ENCODE measurements around the gene AFDN.

Gene AFDN

GRCh38 chr6:167800549-167800948 lies 26.2 kb upstream of the AFDN start:
- Histone ChIP-seq H3K9ac (ENCODE audit: low read depth, low read length) (no peak overlapping the region), H3K36me3 (ENCODE audit: insufficient read depth, low read length) (no peaks in the 10 kb centered on the region), H3K4me3 (ENCODE audit: low read depth in 1 of 2, low read length in 2 of 2) (no peak overlapping the region), H3K79me2 (ENCODE audit: insufficient read depth, low read length) (no peaks in the 10 kb centered on the region), H2AFZ (ENCODE audit: low read depth, low read length) (no peak overlapping the region), H3K27me3 (ENCODE audit: insufficient read depth, low read length, poor library complexity) (peaks cover 11% of the 10 kb centered on the region), H3K4me1 (ENCODE audit: insufficient read depth, low read length) (no peaks in the 10 kb centered on the region), H4K20me1 (ENCODE audit: insufficient read depth, low read length) (no peaks in the 10 kb centered on the region; the same call in 1 of the 2 replicates), H3K9me3 (ENCODE audit: insufficient read depth, low read length, severe bottlenecking) (no peaks in the 10 kb centered on the region), H3K27ac (ENCODE audit: low read length) (no peak overlapping the region), H3K4me2 (ENCODE audit: insufficient read depth, low read length) (no peak overlapping the region)
- no peak for ATAC-seq (ENCODE audit: insufficient read depth, low read depth)
- DNase-seq = no peak
- no peak for TF ChIP-seq EZH2 (IDR thresholded peaks at IDR 0.05; ENCODE audit: borderline replicate concordance, low read depth, low read length, severe bottlenecking)
- TF ChIP-seq CTCF (IDR thresholded peaks at IDR 0.05; ENCODE audit: borderline replicate concordance, extremely low read depth, low read length, poor library complexity, severe bottlenecking) = no peak

- no peaks in the 10 kb centered on the region for H3K79me2 ChIP-seq (ENCODE audit: insufficient read depth, low read length)
- no peaks in the 10 kb centered on the region for H3K36me3 ChIP-seq (ENCODE audit: insufficient read depth, low read length)
- H2AFZ ChIP-seq (ENCODE audit: low read depth, low read length) = no peak overlapping the region
- H3K4me3 ChIP-seq (ENCODE audit: low read depth in 1 of 2, low read length in 2 of 2) = no peak overlapping the region
- H3K9ac ChIP-seq (ENCODE audit: low read depth, low read length) = no peak overlapping the region
- no peaks in the 10 kb centered on the region; the same call in 1 of the 2 replicates for H4K20me1 ChIP-seq (ENCODE audit: insufficient read depth, low read length)
- H3K27me3 ChIP-seq (ENCODE audit: insufficient read depth, low read length, poor library complexity) = peaks cover 4% of the 10 kb centered on the region
- H3K9me3 ChIP-seq (ENCODE audit: insufficient read depth, low read length, severe bottlenecking) = no peaks in the 10 kb centered on the region
- no peak overlapping the region for H3K4me2 ChIP-seq (ENCODE audit: insufficient read depth, low read length)
- H3K4me1 ChIP-seq (ENCODE audit: insufficient read depth, low read length) = no peaks in the 10 kb centered on the region
- no peak overlapping the region for H3K27ac ChIP-seq (ENCODE audit: low read length)
- DNase-seq (no peak), ATAC-seq (ENCODE audit: insufficient read depth, low read depth) (no peak)
- no peak for TF ChIP-seq CTCF (IDR thresholded peaks at IDR 0.05; ENCODE audit: borderline replicate concordance, extremely low read depth, low read length, poor library complexity, severe bottlenecking)
- TF ChIP-seq EZH2 (IDR thresholded peaks at IDR 0.05; ENCODE audit: borderline replicate concordance, low read depth, low read length, severe bottlenecking) = no peak
Measured at GRCh38 chr6:167801263-167801662, 25.4 kb upstream of the AFDN start.

- no peak overlapping the region for H3K4me3 ChIP-seq (ENCODE audit: low read depth in 1 of 2, low read length in 2 of 2)
- no peaks in the 10 kb centered on the region for H3K9me3 ChIP-seq (ENCODE audit: insufficient read depth, low read length, severe bottlenecking)
- H3K27ac ChIP-seq (ENCODE audit: low read length) = no peak overlapping the region
- H3K9ac ChIP-seq (ENCODE audit: low read depth, low read length) = no peak overlapping the region
- no peaks in the 10 kb centered on the region for H3K4me1 ChIP-seq (ENCODE audit: insufficient read depth, low read length)
- H3K79me2 ChIP-seq (ENCODE audit: insufficient read depth, low read length) = no peaks in the 10 kb centered on the region
- ATAC-seq (ENCODE audit: insufficient read depth, low read depth) (no peak), DNase-seq (no peak)
- no peak overlapping the region for H3K4me2 ChIP-seq (ENCODE audit: insufficient read depth, low read length)
- no peaks in the 10 kb centered on the region for H4K20me1 ChIP-seq (ENCODE audit: insufficient read depth, low read length)
- H3K27me3 ChIP-seq (ENCODE audit: insufficient read depth, low read length, poor library complexity) = no peaks in the 10 kb centered on the region
- TF ChIP-seq EZH2 (IDR thresholded peaks at IDR 0.05; ENCODE audit: borderline replicate concordance, low read depth, low read length, severe bottlenecking) = no peak
- TF ChIP-seq CTCF (IDR thresholded peaks at IDR 0.05; ENCODE audit: borderline replicate concordance, extremely low read depth, low read length, poor library complexity, severe bottlenecking) = no peak
- H3K36me3 ChIP-seq (ENCODE audit: insufficient read depth, low read length) = no peaks in the 10 kb centered on the region
- no peak overlapping the region for H2AFZ ChIP-seq (ENCODE audit: low read depth, low read length)
Measured at GRCh38 chr6:167802339-167802738, 24.4 kb upstream of the AFDN start.

- ATAC-seq (ENCODE audit: insufficient read depth, low read depth) = no peak
- DNase-seq = no peak
- Histone ChIP-seq H3K27ac (ENCODE audit: low read length) (no peak overlapping the region), H2AFZ (ENCODE audit: low read depth, low read length) (no peak overlapping the region), H3K4me1 (ENCODE audit: insufficient read depth, low read length) (no peaks in the 10 kb centered on the region), H3K4me3 (ENCODE audit: low read depth in 1 of 2, low read length in 2 of 2) (no peak overlapping the region), H3K27me3 (ENCODE audit: insufficient read depth, low read length, poor library complexity) (no peaks in the 10 kb centered on the region), H3K9me3 (ENCODE audit: insufficient read depth, low read length, severe bottlenecking) (no peaks in the 10 kb centered on the region), H3K9ac (ENCODE audit: low read depth, low read length) (no peak overlapping the region), H3K4me2 (ENCODE audit: insufficient read depth, low read length) (no peak overlapping the region), H3K36me3 (ENCODE audit: insufficient read depth, low read length) (no peaks in the 10 kb centered on the region), H3K79me2 (ENCODE audit: insufficient read depth, low read length) (no peaks in the 10 kb centered on the region), H4K20me1 (ENCODE audit: insufficient read depth, low read length) (no peaks in the 10 kb centered on the region)
- TF ChIP-seq EZH2 (IDR thresholded peaks at IDR 0.05; ENCODE audit: borderline replicate concordance, low read depth, low read length, severe bottlenecking) (no peak), CTCF (IDR thresholded peaks at IDR 0.05; ENCODE audit: borderline replicate concordance, extremely low read depth, low read length, poor library complexity, severe bottlenecking) (no peak)
Measured at GRCh38 chr6:167803816-167804215, 22.9 kb upstream of the AFDN start.

Measured in DND-41 (cell line).